ENCODE data around the gene ADAMTS2. TPM values are rescaled to one million over a fixed set of nuclear protein-coding genes. Genes with fewer than 3 reads are reported as not detected.

Gene ADAMTS2
- total and polyA plus RNA-seq, 2 of the 8 experiments (the other 6 are each of a cell fraction or from before 2014, with no cell fraction given), result 6.6 to 7.3 TPM

DNA sequence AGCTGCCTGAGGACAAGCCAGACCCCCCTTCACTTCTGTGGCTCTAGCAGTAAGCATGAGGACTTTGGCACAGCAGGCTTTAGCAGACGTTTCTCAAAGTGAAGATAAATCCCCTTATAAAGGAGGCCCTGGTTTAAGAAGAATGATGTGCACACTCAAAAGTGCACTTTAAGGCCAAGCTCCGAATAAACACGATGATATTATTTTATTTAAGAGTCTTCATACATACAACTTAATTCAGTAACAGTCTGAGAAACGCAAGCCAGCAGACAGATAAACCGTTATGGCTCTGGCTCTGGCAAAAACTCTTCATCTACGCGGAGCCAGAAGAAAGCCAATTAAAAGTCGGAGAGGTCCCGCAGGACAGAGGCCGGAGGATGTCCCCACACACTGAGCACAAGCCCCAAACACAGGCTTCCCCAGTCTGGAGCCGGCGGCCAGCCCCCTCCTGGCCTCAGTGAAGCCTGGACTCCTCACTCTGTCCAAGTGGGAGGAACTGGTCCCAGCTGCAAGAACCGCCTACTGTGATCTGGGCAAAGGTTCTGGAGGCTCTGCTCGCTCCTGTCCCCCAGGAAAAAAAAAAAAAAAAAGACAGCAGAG, 44.6 kb downstream of the ADAMTS2 start (continued):
- TF ChIP-seq CTCF (IDR thresholded peaks at IDR 0.05; ENCODE audit: control extremely low read depth in 1 of 3, insufficient read depth in 1 of 3, low read depth in 1 of 3, low read length in 3 of 3) (no peak), PHF8 (conservative IDR thresholded peaks at IDR 0.05; ENCODE audit: low read depth, low read length) (no peak), NANOG (IDR thresholded peaks at IDR 0.05; ENCODE audit: insufficient read depth, low read depth, low read length, poor library complexity, severe bottlenecking) (no peak), RXRA (IDR thresholded peaks at IDR 0.05; ENCODE audit: insufficient read depth, low read depth, low read length) (no peak), ATF3 (IDR thresholded peaks at IDR 0.05; ENCODE audit: insufficient read depth, low read depth, low read length) (no peak), HDAC6 (IDR thresholded peaks at IDR 0.05; ENCODE audit: low read depth, low read length) (no peak), KDM4A (IDR thresholded peaks at IDR 0.05; ENCODE audit: low read depth, low read length, severe bottlenecking) (no peak), CTBP2 (IDR thresholded peaks at IDR 0.05; ENCODE audit: borderline replicate concordance, insufficient read depth, insufficient read length, low read length) (no peak), FOSL1 (IDR thresholded peaks at IDR 0.05; ENCODE audit: insufficient read depth, low read depth, low read length) (no peak), ASH2L (IDR thresholded peaks at IDR 0.05; ENCODE audit: low read length) (no peak)
